ENCODE data around the gene SMC6. TPM values are rescaled to one million over a fixed set of nuclear protein-coding genes. Genes with fewer than 3 reads are reported as not detected.

SMC6 gene
- polyA plus RNA-seq, 3 donors, result 2.5 to 4.9 (median 4.4) TPM

DNA sequence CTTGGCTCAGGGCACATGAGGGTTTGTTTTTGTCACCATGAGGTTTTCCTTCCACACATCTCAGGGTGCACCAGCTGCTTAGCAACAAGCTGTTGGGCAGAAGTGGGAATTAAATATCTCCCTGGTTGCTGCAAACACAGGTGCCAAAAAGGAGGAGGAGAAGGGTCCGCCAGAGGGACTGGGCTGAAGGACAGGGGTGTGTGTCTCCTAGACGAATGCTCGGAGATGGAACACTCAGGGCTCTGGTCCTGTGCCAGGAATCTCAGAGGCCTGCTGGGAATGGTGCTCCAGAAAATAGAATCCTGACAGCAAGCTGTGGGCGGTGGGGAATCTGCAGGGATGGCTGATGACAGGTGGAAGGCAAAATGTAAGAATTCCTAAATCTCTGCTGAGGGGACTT lies 118.6 kb downstream of the SMC6 start:
- WGBS, 3 donors, result 58 to 71% (median 65%) methylated on average over 4 of the region's 4 CpGs
- H3K27ac ChIP-seq (ENCODE audit: low read depth, low read length), result no peak overlapping the region

DNA sequence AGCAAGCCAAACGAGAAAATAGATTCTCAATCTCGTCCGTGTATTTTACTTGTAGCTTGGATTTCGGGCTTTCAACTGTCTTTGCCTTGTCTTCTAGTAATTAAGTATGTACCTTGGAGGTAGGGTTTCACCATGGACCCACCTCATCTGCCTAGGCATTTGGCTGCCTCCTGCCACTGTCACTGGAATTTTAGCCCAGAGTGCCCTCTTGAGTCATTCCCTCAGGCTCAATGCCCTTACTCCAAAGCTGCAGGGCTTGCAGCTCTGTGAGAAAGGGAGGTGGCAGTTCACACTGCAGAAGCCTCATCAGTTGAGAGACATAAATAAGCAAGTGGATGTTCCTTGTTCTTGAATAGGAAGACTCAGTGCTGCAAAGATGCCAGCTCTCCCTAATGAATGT lies 123.5 kb downstream of the SMC6 start:
- no peak overlapping the region for H3K27ac ChIP-seq (ENCODE audit: low read depth, low read length)
- 89 to 97% (median 89%) methylated on average over 4 of the region's 4 CpGs for WGBS, 3 donors

DNA sequence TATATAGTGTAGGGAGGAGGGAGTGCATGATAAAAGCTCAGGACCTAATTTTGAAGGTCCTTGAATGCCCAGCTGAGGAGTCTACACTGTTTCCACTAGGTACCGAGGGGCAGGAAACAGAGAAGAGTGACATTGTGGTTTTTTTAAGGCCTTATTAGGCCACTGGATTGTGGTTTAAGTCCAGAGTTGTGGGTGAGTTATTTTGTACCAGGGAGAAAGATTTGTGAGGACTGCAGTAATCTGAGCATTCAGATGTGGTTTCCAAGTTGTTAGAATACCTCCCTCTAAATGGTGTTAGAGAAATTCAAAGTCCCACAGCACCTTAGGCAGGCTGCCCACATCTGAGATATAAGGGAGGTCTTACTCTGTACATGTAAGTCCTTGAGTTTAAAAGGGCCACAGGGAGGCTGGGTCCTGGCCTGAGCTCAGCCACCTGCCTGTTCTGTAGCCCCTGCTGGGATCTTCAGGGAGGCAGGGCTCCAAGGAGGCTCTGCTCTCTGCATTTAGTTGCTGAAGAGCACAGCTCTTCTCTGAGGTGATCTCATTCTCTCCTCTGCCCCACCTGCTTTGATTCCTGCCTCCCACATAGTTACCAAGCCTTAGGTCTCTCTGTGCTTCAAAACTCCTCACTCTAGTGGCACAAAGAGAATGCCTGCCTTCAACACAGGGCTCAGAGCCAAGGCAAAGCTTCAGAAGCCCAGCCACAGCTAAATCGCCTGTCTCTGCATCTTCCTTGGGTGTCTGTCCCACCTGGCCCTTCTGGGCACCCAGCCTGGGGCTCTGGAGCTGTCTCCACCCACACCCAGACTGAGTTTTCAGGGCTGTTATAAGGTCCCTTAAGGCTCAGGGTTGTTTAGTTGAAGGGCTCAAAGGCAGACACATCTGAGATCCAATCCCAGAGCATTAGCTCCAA lies 125.0 kb downstream of the SMC6 start:
- H3K27ac ChIP-seq (ENCODE audit: low read depth, low read length), result no peak overlapping the region
- WGBS, 3 donors, result 44 to 68% (median 55%) methylated on average over 2 of the region's 2 CpGs

DNA sequence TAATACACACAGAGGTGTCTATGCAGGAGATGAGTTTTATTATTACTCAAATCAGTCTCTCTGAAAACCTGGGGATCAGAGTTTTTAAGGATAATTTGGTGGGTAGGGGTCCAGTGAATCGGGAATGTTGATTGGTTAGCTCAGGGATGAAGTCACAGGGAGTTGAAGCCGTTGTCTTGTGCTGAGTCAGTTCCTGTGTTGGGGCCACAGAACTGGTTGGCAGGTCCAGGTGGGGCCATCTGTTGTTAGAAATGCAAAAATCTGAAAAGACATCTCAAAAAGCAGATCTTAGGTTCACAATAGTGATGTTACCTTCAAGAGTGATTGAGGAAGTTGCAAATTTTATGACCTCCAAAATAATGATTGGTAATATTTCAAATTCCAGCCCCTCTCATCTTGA lies 126.2 kb downstream of the SMC6 start:
- WGBS, 3 donors, result 50 to 61% (median 52%) methylated on average over 2 of the region's 2 CpGs
- no peak overlapping the region for H3K27ac ChIP-seq (ENCODE audit: low read depth, low read length)

DNA sequence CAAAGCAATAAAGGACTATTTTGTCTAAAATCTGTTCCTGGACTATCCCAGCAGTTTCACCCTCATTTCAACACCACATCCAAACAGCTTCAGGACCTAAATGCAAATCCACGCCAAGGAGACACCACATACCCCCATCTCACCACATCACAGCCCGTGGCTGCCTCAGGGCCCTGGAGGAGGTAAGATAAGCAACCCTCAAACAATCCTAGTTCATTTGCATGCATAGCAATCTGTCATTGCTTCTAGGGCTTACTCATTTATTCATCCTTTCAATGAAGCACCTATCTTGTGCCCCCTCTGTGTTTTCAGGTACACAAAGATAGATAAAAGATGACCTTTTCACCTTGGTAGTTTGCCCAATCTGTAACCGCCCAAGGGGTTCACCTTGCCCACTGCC lies 126.6 kb downstream of the SMC6 start:
- 49 to 80% (median 79%) methylated on average over 3 of the region's 3 CpGs for WGBS, 3 donors
- no peak overlapping the region for H3K27ac ChIP-seq (ENCODE audit: low read depth, low read length)

DNA sequence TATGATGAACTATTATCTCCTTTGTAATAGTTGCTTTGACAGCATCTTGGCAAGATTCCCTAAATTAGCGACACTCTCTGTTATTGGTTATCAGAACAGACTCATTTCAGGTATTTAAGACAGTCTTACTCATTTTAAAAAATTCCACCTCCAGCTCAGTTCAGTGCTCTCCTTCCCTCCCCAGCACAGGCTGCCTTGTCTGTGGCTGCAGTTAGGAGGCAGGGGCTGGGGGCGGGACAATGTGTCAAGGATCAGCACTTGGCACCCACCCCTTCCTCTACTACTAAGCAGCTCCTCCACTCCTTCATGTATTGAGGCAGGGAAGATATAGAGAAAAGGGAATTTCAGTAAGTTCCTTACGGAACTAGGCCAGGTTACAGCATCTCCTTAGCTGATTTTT lies 128.2 kb downstream of the SMC6 start:
- WGBS, 3 donors, result 80 to 89% (median 85%) methylated on average over 3 of the region's 3 CpGs

DNA sequence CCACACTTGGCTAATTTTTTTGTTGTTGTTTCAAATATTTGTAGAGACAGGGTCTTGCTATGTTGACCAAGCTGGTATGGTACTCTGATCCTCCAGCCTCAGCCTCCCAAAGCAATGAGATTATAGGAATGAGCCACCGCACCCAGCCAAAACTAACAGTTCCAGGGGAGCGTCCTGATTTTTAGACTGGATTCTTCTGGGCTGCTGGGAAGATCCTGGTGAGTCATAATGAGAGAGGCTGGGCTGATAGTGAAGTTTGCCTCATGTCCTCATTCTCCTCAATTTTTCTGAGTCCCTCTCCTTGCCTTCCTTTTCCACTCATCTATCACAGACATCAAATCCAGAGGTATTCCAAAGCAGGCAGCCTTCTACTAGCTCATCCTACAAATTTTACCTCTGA lies 131.8 kb downstream of the SMC6 start:
- 74 to 89% (median 88%) methylated on average over 2 of the region's 2 CpGs for WGBS, 3 donors
- H3K27ac ChIP-seq (ENCODE audit: low read depth, low read length), result no peak overlapping the region

More for the DNA sequence above, 128.2 kb downstream of the SMC6 start:
- no peak overlapping the region for H3K27ac ChIP-seq (ENCODE audit: low read depth, low read length)

DNA sequence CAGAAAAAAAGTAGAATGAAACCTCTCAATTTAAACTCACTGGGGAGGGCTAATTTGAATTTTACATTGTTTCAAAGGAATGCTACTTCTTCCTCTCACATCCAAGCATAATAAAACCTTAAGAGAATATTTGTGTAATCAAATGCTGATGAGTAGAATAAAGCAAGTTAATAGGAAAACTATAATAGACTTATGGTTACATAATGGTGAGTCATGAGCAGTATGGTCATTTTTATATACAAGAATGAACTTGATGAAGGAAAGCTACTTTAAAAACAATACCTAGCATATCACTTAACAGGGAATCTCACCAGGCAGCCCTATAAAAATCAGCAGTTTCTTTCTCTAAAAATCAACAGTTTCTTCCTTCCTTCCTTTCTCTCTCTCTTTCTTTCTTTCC lies 132.8 kb downstream of the SMC6 start:
- no peak overlapping the region for H3K27ac ChIP-seq (ENCODE audit: low read depth, low read length)

DNA sequence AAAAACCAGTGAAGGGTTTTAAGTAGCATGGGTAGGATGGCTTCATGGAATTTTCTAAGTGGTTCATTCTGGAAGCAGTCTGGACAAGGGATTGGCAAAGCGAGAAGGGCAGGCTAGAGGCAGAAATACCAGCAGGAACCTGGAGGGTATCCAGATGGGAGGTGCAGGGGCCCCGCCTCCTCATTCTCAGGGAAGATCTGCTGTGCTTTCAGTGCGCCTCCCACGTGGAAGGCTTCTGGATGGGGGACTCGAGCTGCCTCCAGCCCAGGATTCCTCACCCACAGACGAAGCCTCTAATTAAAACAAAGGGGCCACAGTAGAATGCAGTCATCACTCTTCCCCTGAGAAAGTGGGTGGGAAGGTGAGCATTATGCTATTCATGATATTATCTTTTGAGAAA lies 133.3 kb downstream of the SMC6 start:
- 49 to 58% (median 54%) methylated on average over 6 of the region's 6 CpGs for WGBS, 3 donors
- H3K27ac ChIP-seq (ENCODE audit: low read depth, low read length), result no peak overlapping the region

DNA sequence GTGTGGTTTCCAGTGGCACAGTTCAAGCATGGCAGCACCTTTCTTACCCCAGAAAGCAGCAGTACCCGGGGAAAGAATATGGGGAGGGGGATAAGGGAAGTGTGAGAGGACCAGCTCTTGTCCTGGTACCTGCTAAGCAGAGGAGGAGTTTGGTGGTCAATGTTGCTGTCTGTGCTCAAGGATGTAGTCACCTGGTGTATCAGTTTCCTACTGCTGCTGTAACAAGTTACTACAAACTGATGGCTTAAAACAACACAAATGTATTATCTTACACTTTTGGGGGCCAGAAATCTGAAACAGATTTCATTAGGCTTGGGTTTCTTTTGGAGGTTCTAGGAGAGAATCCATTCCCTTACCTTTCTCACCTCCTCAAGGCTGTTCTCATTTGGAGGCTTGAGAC lies 135.7 kb downstream of the SMC6 start:
- WGBS, 3 donors, result 80 to 100% (median 85%) methylated on average over 1 of the region's 1 CpG
- no peak overlapping the region for H3K27ac ChIP-seq (ENCODE audit: low read depth, low read length)

DNA sequence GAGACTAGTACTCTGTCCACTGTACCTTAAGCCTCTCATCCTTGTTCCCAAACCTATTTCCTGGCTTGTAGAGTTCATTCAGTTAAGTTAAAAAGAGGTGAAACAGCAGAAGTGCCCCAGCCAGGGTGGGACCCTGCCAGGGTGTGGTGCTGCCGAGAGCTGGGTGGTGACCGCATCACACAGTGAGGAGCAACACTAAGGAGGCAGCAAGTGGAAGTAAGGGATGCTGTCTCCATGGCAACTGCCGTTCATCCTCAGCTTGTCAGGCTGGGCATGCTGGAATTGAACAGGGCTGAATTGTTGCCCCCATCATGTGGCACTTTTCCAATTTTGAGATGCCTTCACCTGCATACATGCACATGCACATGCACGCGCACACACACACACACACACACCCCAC lies 136.1 kb downstream of the SMC6 start:
- 85 to 98% (median 92%) methylated on average over 5 of the region's 5 CpGs for WGBS, 3 donors
- H3K27ac ChIP-seq (ENCODE audit: low read depth, low read length), result no peak overlapping the region

DNA sequence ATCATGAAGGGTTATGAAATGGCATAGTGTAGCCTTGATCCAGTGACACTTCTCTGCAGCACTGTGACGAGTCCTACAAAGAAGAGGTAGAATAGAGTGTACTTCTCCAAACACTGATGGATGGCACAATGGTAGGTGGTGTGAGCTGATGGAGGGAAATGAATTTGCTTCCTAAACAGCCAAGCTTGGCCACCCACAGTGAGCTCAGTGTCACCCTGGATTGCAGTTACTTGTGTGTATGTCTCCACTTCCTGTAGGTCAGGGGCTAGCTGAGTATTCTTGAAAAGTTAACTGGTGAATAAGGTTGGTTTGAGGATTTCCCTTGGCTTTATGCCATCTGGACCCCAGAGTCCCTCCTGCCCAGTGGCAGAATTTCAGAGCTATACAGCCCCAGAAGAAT lies 137.2 kb downstream of the SMC6 start:
- no peak overlapping the region for H3K27ac ChIP-seq (ENCODE audit: low read depth, low read length)
- WGBS, 3 donors, result 67 to 97% (median 92%) methylated on average over 1 of the region's 1 CpG

DNA sequence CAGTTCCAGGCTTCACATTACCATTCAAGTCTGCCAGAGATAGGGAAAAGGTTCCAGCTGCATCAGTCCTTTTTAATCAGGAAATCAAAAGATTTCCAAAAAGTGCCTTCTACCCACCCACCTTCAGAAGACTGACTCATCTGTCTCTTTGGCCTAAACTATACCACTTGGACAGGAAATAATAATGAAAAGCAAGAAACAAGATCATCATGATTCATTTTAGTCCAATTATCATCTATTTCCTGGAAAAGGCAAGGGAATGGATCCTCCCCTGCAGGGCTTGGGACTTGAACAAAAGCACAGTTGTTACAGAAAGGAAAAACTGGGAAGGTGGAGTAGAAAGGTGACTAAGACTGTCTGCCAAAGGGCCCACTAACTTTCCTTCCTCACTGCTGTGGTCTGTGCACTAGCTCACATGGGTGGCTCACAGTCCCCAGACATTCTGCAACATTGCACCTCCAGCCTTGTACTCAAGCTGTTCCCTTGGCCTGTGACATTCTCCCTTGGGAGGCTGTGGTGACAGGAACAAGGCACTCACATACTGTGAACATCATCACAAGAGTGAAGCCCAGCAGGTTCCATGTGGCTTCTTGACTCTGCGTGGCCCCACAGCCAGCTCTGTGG lies 137.8 kb downstream of the SMC6 start:
- 89 to 96% (median 90%) methylated on average over 1 of the region's 1 CpG for WGBS, 3 donors

DNA sequence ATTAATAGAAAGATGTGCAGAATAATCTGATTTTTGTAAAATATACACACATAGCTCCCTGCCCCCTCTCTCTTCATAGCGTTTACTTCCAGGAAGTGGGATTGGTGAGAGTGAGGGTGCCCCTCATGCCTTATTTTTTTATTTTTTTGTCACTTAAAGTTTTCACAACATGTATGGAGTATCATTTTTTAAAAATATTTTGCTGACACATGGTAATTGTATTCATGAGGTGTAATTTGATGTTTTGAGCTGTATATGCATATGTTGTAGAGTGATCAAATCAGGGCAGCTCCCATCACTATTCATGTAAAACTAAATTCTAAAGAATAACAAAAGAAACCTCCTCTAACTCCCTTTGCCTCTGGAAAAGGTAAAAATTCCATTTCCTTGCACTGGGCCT lies 138.5 kb downstream of the SMC6 start:
- 58 to 72% (median 64%) methylated on average over 1 of the region's 1 CpG for WGBS, 3 donors
- no peak overlapping the region for H3K27ac ChIP-seq (ENCODE audit: low read depth, low read length)

More for the DNA sequence above, 137.8 kb downstream of the SMC6 start:
- H3K27ac ChIP-seq (ENCODE audit: low read depth, low read length), result no peak overlapping the region

DNA sequence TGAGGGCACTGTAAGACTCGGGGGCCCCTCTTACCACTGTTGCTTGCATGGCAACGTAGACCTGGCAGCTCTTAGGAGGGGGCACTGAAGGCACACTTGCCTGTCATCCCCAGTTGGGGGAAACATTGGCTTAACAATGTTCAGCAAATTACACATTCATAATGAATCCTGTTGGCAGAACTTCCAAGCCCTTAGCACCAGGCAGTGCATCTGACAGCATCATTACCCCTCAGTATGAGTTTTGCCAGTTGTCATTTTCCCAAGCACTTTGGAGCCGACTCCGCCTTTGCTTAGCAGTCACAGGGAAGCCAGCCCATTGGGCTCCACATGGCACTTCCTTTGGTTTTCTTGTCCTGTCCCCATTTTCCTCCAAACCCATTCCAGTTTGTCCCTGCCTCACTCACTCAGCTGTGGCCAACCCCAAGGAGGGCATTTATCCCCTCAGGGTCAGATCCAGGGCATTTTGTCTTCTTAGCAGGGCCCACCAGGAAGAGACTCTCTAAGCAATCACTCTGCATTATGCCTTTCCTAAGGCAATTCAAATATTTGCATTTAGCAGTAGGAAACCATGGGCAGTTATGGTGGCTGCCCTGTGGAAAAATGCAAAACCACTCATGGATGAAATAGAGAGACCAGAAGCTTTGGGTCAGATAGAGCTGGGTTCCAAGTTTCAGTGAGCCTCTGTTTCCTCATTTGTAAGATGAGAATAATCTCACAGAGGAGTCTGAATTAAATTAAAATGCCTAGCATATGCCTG lies 139.3 kb downstream of the SMC6 start:
- no peak overlapping the region for H3K27ac ChIP-seq (ENCODE audit: low read depth, low read length)
- WGBS, 3 donors, result 63 to 92% (median 84%) methylated on average over 4 of the region's 4 CpGs

Other genes starting within 250 kb of the SMC6 start
- not detected for gene RAD51AP2, start 235.4 kb downstream of the SMC6 start, polyA plus RNA-seq
- 1 to 10 TPM in 1 of 3 donors, under 1 TPM in 2; 0.20 to 1.9 (median 0.30) TPM for gene VSNL1, start 213.1 kb downstream of the SMC6 start, polyA plus RNA-seq
- 1 to 10 TPM in 1 of 3 donors, under 1 TPM in 2; 0.34 to 1.0 (median 0.89) TPM for gene GEN1, start 328 bp upstream of the SMC6 start, polyA plus RNA-seq
- not detected for gene MSGN1, start 62.6 kb upstream of the SMC6 start, polyA plus RNA-seq
- 1 to 10 TPM; 1.5 to 7.3 (median 1.9) TPM for gene KCNS3, start 124.9 kb upstream of the SMC6 start, polyA plus RNA-seq